ENCODE measurements around the gene MYL9.

Gene MYL9

DNA sequence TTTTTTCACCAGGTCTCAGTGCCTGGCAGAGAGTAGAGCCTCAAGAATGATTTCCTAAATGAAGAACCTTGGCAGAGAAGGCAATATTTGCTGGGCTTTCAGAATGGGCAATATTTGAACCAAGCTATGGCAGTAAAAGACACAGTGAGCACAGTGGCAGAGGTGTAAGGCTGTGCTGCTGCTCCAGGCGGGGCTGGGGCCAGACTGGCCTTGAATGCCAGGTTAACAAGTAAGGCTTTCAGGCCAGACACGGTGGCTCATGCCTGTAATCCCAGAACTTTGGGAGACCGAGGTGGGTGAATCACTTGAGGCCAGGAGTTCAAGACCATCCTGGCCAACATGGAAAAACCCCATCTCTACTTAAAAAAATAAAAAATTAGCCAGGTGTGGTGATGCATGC is 8.5 kb upstream of the MYL9 start:
- TF ChIP-seq, protein P1, sequence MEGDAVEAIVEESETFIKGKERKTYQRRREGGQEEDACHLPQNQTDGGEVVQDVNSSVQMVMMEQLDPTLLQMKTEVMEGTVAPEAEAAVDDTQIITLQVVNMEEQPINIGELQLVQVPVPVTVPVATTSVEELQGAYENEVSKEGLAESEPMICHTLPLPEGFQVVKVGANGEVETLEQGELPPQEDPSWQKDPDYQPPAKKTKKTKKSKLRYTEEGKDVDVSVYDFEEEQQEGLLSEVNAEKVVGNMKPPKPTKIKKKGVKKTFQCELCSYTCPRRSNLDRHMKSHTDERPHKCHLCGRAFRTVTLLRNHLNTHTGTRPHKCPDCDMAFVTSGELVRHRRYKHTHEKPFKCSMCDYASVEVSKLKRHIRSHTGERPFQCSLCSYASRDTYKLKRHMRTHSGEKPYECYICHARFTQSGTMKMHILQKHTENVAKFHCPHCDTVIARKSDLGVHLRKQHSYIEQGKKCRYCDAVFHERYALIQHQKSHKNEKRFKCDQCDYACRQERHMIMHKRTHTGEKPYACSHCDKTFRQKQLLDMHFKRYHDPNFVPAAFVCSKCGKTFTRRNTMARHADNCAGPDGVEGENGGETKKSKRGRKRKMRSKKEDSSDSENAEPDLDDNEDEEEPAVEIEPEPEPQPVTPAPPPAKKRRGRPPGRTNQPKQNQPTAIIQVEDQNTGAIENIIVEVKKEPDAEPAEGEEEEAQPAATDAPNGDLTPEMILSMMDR (IDR thresholded peaks at IDR 0.05; ENCODE audit: low read depth, low read length, missing control alignments), result no peak
- no peak overlapping the region for H3K4me3 ChIP-seq (ENCODE audit: low read depth, low read length)
- DNase-seq (ENCODE audit: low read depth), result no peak
- in situ Hi-C loops (cut with HindIII; ENCODE audit: low sequenced_read_pairs), result no loop called here

GRCh38 chr20:36538026-36538722 is 3.1 kb upstream of the MYL9 start:
- in situ Hi-C loops (cut with HindIII; ENCODE audit: low sequenced_read_pairs), result no loop called here

GRCh38 chr20:36540551-36541211 is 638 bp upstream of the MYL9 start:
- in situ Hi-C loops (cut with HindIII; ENCODE audit: low sequenced_read_pairs), result no loop called here
- peak overlapping the region; percentile 62 for H3K4me3 ChIP-seq (ENCODE audit: low read depth, low read length)
- TF ChIP-seq, protein P1 (IDR thresholded peaks at IDR 0.05; ENCODE audit: low read depth, low read length, missing control alignments), result no peak
- no peak for DNase-seq (ENCODE audit: low read depth)

More at GRCh38 chr20:36538026-36538722, 3.1 kb upstream of the MYL9 start:
- peak; percentile 40 for DNase-seq (ENCODE audit: low read depth)
- no peak overlapping the region for H3K4me3 ChIP-seq (ENCODE audit: low read depth, low read length)
- TF ChIP-seq, protein P1 (IDR thresholded peaks at IDR 0.05; ENCODE audit: low read depth, low read length, missing control alignments), result no peak

GRCh38 chr20:36541768-36542488 is 609 bp downstream of the MYL9 start:
- peak overlapping the region; percentile 62 for H3K4me3 ChIP-seq (ENCODE audit: low read depth, low read length)
- TF ChIP-seq, protein P1 (IDR thresholded peaks at IDR 0.05; ENCODE audit: low read depth, low read length, missing control alignments), result peak; percentile 45
- DNase-seq (ENCODE audit: low read depth), result no peak
- in situ Hi-C loops (cut with HindIII; ENCODE audit: low sequenced_read_pairs), result no loop called here

DNA sequence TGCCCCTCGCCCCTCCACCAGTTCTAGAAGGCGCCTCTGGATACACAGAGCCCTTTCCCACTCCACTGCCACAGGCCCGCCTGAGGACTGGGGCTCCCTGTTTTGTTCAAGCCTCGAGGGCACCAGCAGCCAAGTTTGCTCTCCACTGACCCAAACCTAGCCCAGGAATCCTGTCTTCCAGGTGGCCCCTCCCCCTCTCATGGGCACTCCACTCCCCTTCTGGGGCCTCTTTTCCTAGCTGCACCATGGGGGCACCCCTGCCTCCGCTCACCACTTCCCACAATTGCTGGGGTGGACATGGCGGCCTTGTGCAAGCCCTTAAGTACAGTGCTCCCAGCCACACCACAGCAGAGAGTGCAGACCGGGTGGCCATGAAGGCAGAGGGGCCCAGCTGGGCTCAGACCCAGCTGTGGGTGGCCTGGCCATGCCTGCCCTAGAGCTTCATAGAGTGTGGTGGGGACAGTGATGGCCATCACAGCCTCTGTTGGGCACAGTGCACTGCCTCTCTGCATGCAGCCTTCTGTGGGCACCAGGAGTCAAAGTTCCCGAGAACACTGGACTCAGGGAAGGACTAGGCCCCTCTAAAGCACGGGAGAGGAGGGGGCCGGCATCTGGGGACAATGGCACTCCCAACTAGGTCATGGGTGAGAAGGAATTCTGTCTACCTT is 1.3 kb downstream of the MYL9 start:
- H3K4me3 ChIP-seq (ENCODE audit: low read depth, low read length), result peak overlapping the region; percentile 62
- DNase-seq (ENCODE audit: low read depth), result no peak
- TF ChIP-seq, protein P1 (IDR thresholded peaks at IDR 0.05; ENCODE audit: low read depth, low read length, missing control alignments), result no peak
- in situ Hi-C loops (cut with HindIII; ENCODE audit: low sequenced_read_pairs), result no loop called here
